Fibroblast of skin of abdomen (primary cell): ENCODE measurements around the gene AHNAK2.
"Not testable (repeated sequence)": the region's sequence is repeated elsewhere in the genome, so short reads cannot be mapped to it uniquely, and the experiment has no call there.

Experiments used
- DNase-seq: peaks from one replicate; pipeline ENCODE4 v3.0.0-alpha.2; 2013

Gene AHNAK2

GRCh38 chr14:104950701-104951100 is 27.5 kb downstream of the AHNAK2 start:
- DNase-seq, result not testable (repeated sequence)

- DNase-seq, result no peak
Observed at GRCh38 chr14:104950021-104950420, 28.2 kb downstream of the AHNAK2 start.

GRCh38 chr14:104949406-104949955 is 28.7 kb downstream of the AHNAK2 start:
- not testable (repeated sequence) for DNase-seq

- DNase-seq, result no peak
Observed at GRCh38 chr14:104948736-104949031, 29.5 kb downstream of the AHNAK2 start.

- not testable (repeated sequence) for DNase-seq
Observed at GRCh38 chr14:104947881-104948735, 30.1 kb downstream of the AHNAK2 start.

GRCh38 chr14:104947201-104947600 is 31.0 kb downstream of the AHNAK2 start:
- DNase-seq, result not testable (repeated sequence)

- not testable (repeated sequence) for DNase-seq
Observed at GRCh38 chr14:104945986-104946965, 31.9 kb downstream of the AHNAK2 start.

- DNase-seq, result not testable (repeated sequence)
Observed at GRCh38 chr14:104945266-104945665, 32.9 kb downstream of the AHNAK2 start.

- DNase-seq, result not testable (repeated sequence)
Observed at GRCh38 chr14:104944436-104945205, 33.6 kb downstream of the AHNAK2 start.

GRCh38 chr14:104944016-104944308 is 34.2 kb downstream of the AHNAK2 start:
- DNase-seq, result not testable (repeated sequence)

- not testable (repeated sequence) for DNase-seq
Observed at GRCh38 chr14:104943216-104944015, 34.8 kb downstream of the AHNAK2 start.

- DNase-seq, result no peak
Observed at GRCh38 chr14:104942586-104942985, 35.6 kb downstream of the AHNAK2 start.

- DNase-seq, result no peak
Observed at GRCh38 chr14:104941508-104942365, 36.4 kb downstream of the AHNAK2 start.

- DNase-seq, result no peak
Observed at GRCh38 chr14:104940526-104941150, 37.5 kb downstream of the AHNAK2 start.

- no peak for DNase-seq
Observed at GRCh38 chr14:104939666-104940410, 38.3 kb downstream of the AHNAK2 start.

- no peak for DNase-seq
Observed at GRCh38 chr14:104938960-104939359, 39.2 kb downstream of the AHNAK2 start.

GRCh38 chr14:104938436-104938835 is 39.7 kb downstream of the AHNAK2 start:
- DNase-seq, result no peak

GRCh38 chr14:104937694-104938365 is 40.3 kb downstream of the AHNAK2 start:
- DNase-seq, result no peak

GRCh38 chr14:104937161-104937560 is 41.0 kb downstream of the AHNAK2 start:
- DNase-seq, result no peak
